Measurements from ENCODE around the gene ATP11A.

Gene ATP11A

GRCh38 chr13:112924365-112924764 lies 234.5 kb downstream of the ATP11A start:
- TF ChIP-seq CTCF (IDR thresholded peaks at IDR 0.05; ENCODE audit: low read length) (no peak), EZH2 (optimal IDR thresholded peaks at IDR 0.05; ENCODE audit: low read depth, low read length) (no peak), EZH2phosphoT487 (IDR thresholded peaks at IDR 0.05; ENCODE audit: low read length) (no peak)
- H3K9me3 ChIP-seq (replicated peaks; ENCODE audit: insufficient read depth, low read length) = no peaks in the 10 kb centered on the region

DNA sequence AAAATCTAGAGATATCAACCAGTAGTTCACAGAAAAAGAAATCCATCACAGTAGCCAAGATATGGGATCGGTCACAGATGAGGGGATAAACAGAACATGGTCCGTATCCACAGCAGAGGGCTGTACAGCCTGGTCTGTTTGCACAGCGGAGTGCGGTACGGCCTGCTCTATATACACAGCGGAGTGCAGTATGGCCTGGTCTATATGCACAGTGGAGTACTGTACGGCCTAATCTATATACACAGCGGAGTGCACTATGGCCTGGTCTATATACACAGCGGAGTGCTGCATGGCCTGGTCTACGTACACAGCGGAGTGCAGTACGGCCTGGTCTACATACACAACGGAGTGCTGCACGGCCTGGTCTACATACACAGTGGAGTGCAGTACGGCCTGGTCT lies 236.2 kb downstream of the ATP11A start:
- Histone ChIP-seq H4K20me1 (ENCODE audit: insufficient read depth, low read length) (no peaks in the 10 kb centered on the region), H3K9me2 (replicated peaks; ENCODE audit: insufficient read depth, low read length) (no peaks in the 10 kb centered on the region), H3K4me1 (ENCODE audit: low read length) (no peaks in the 10 kb centered on the region), H3K4me3 (ENCODE audit: low read length) (no peak overlapping the region), H2AFZ (ENCODE audit: low read length) (no peak overlapping the region), H3K36me3 (replicated peaks; ENCODE audit: insufficient read depth, low read length) (no peaks in the 10 kb centered on the region), H3K79me2 (ENCODE audit: low read length) (no peaks in the 10 kb centered on the region), H3K27ac (ENCODE audit: low read length) (no peak overlapping the region), H3K27me3 (replicated peaks; ENCODE audit: insufficient read depth, low read length) (peaks cover 6% of the 10 kb centered on the region; the same call in 1 of the 2 replicates), H3K9me3 (replicated peaks; ENCODE audit: insufficient read depth, low read length) (no peaks in the 10 kb centered on the region), H3K4me2 (ENCODE audit: low read depth, low read length) (no peak overlapping the region), H3F3A (ENCODE audit: insufficient read depth, low read length) (peaks cover 3% of the 10 kb centered on the region), H3K9ac (ENCODE audit: low read length) (no peak overlapping the region)
- TF ChIP-seq CTCF (IDR thresholded peaks at IDR 0.05; ENCODE audit: low read length) (no peak), EZH2phosphoT487 (IDR thresholded peaks at IDR 0.05; ENCODE audit: low read length) (no peak), EZH2 (optimal IDR thresholded peaks at IDR 0.05; ENCODE audit: low read depth, low read length) (no peak)
- no peak for DNase-seq

More at GRCh38 chr13:112924365-112924764, 234.5 kb downstream of the ATP11A start:
- Histone ChIP-seq H3K9me2 (replicated peaks; ENCODE audit: insufficient read depth, low read length) (no peaks in the 10 kb centered on the region), H3K36me3 (replicated peaks; ENCODE audit: insufficient read depth, low read length) (no peaks in the 10 kb centered on the region), H3F3A (ENCODE audit: insufficient read depth, low read length) (no peaks in the 10 kb centered on the region), H3K27ac (ENCODE audit: low read length) (no peak overlapping the region), H3K79me2 (ENCODE audit: low read length) (no peaks in the 10 kb centered on the region), H3K4me3 (ENCODE audit: low read length) (no peak overlapping the region), H3K4me2 (ENCODE audit: low read depth, low read length) (no peak overlapping the region), H4K20me1 (ENCODE audit: insufficient read depth, low read length) (no peaks in the 10 kb centered on the region), H2AFZ (ENCODE audit: low read length) (no peak overlapping the region), H3K27me3 (replicated peaks; ENCODE audit: insufficient read depth, low read length) (peaks cover 12% of the 10 kb centered on the region; the same call in 1 of the 2 replicates), H3K4me1 (ENCODE audit: low read length) (no peaks in the 10 kb centered on the region), H3K9ac (ENCODE audit: low read length) (no peak overlapping the region)
- DNase-seq = no peak

GRCh38 chr13:112926993-112927392 lies 237.2 kb downstream of the ATP11A start:
- Histone ChIP-seq H3K9me2 (replicated peaks; ENCODE audit: insufficient read depth, low read length) (no peaks in the 10 kb centered on the region), H3F3A (ENCODE audit: insufficient read depth, low read length) (peaks cover 13% of the 10 kb centered on the region), H3K36me3 (replicated peaks; ENCODE audit: insufficient read depth, low read length) (no peaks in the 10 kb centered on the region), H3K79me2 (ENCODE audit: low read length) (no peaks in the 10 kb centered on the region), H3K27me3 (replicated peaks; ENCODE audit: insufficient read depth, low read length) (no peaks in the 10 kb centered on the region; the same call in 1 of the 2 replicates), H3K9me3 (replicated peaks; ENCODE audit: insufficient read depth, low read length) (no peaks in the 10 kb centered on the region), H3K4me2 (ENCODE audit: low read depth, low read length) (no peak overlapping the region), H3K27ac (ENCODE audit: low read length) (no peak overlapping the region), H2AFZ (ENCODE audit: low read length) (no peak overlapping the region), H3K4me3 (ENCODE audit: low read length) (no peak overlapping the region), H3K9ac (ENCODE audit: low read length) (no peak overlapping the region), H3K4me1 (ENCODE audit: low read length) (peaks cover 5% of the 10 kb centered on the region), H4K20me1 (ENCODE audit: insufficient read depth, low read length) (no peaks in the 10 kb centered on the region)
- DNase-seq = no peak
- TF ChIP-seq CTCF (IDR thresholded peaks at IDR 0.05; ENCODE audit: low read length) (no peak), EZH2 (optimal IDR thresholded peaks at IDR 0.05; ENCODE audit: low read depth, low read length) (no peak), EZH2phosphoT487 (IDR thresholded peaks at IDR 0.05; ENCODE audit: low read length) (no peak)
